Measurements from ENCODE around the gene MINAR1. TPM values are rescaled to one million over a fixed set of nuclear protein-coding genes. Genes with fewer than 3 reads are reported as not detected.

Gene MINAR1
- total and polyA plus RNA-seq, 2 experiments from 2014 or later, result 0.28 to 1.3 TPM

GRCh38 chr15:79478108-79478507 is 46.0 kb downstream of the MINAR1 start:
- in situ Hi-C loops (cut with MboI), result no loop called here
- peaks cover 21% of the 10 kb centered on the region for H3F3A ChIP-seq (ENCODE audit: insufficient read depth)
- H3K79me2 ChIP-seq (ENCODE audit: insufficient read depth), result no peaks in the 10 kb centered on the region
- H2AFZ ChIP-seq, result no peak overlapping the region
- H3K9me3 ChIP-seq (ENCODE audit: low read depth), result no peaks in the 10 kb centered on the region
- no peak overlapping the region for H3K9ac ChIP-seq
- H3K27me3 ChIP-seq (replicated peaks; ENCODE audit: insufficient read depth), result peaks cover 5% of the 10 kb centered on the region; the same call in 1 of the 2 replicates
- DNase-seq, result no peak
- no peak overlapping the region for H3K4me2 ChIP-seq (ENCODE audit: unreplicated experiment)
- no peaks in the 10 kb centered on the region for H3K9me2 ChIP-seq (ENCODE audit: insufficient read depth)
- WGBS, 2 experiments (ENCODE audit: low coverage in 1 of 2, low lambda C conversion rate in 2 of 2, missing lambda C conversion rate in 2 of 2), result 76 to 82% methylated on average over 7 of the region's 7 CpGs
- H3K27ac ChIP-seq, result no peak overlapping the region
- peaks cover 25% of the 10 kb centered on the region for H3K4me1 ChIP-seq (ENCODE audit: insufficient read depth)
- no peaks in the 10 kb centered on the region for H3K36me3 ChIP-seq (ENCODE audit: low read depth)
- no peak for TF ChIP-seq EZH2phosphoT487 (IDR thresholded peaks at IDR 0.05; ENCODE audit: insufficient read depth, low read depth)
- no peak for TF ChIP-seq EZH2 (IDR thresholded peaks at IDR 0.05; ENCODE audit: insufficient read depth, poor library complexity, severe bottlenecking)
- no peaks in the 10 kb centered on the region for H4K20me1 ChIP-seq (ENCODE audit: insufficient read depth)
- H3K4me3 ChIP-seq, result no peak overlapping the region

- Histone ChIP-seq H3K9me3 (ENCODE audit: low read depth) (no peaks in the 10 kb centered on the region), H3F3A (ENCODE audit: insufficient read depth) (peaks cover 13% of the 10 kb centered on the region), H3K4me2 (ENCODE audit: unreplicated experiment) (no peak overlapping the region), H3K79me2 (ENCODE audit: insufficient read depth) (no peaks in the 10 kb centered on the region), H3K27ac (no peak overlapping the region), H3K9me2 (ENCODE audit: insufficient read depth) (no peaks in the 10 kb centered on the region), H4K20me1 (ENCODE audit: insufficient read depth) (no peaks in the 10 kb centered on the region), H3K9ac (no peak overlapping the region), H3K36me3 (ENCODE audit: low read depth) (no peaks in the 10 kb centered on the region), H3K4me3 (no peak overlapping the region), H3K4me1 (ENCODE audit: insufficient read depth) (peaks cover 12% of the 10 kb centered on the region), H2AFZ (no peak overlapping the region), H3K27me3 (replicated peaks; ENCODE audit: insufficient read depth) (peaks cover 5% of the 10 kb centered on the region; the same call in 1 of the 2 replicates)
- WGBS, 2 experiments (ENCODE audit: low coverage in 1 of 2, low lambda C conversion rate in 2 of 2, missing lambda C conversion rate in 2 of 2), result 54 to 69% methylated on average over 2 of the region's 2 CpGs
- TF ChIP-seq EZH2phosphoT487 (IDR thresholded peaks at IDR 0.05; ENCODE audit: insufficient read depth, low read depth) (no peak), EZH2 (IDR thresholded peaks at IDR 0.05; ENCODE audit: insufficient read depth, poor library complexity, severe bottlenecking) (no peak)
- DNase-seq, result no peak
- in situ Hi-C loops (cut with MboI), result no loop called here
Measured at GRCh38 chr15:79479616-79480015, 47.5 kb downstream of the MINAR1 start.

GRCh38 chr15:79481793-79482192 is 49.7 kb downstream of the MINAR1 start:
- H3K9me2 ChIP-seq (ENCODE audit: insufficient read depth), result no peaks in the 10 kb centered on the region
- in situ Hi-C loops (cut with MboI), result no loop called here
- no peak overlapping the region for H3K27ac ChIP-seq
- no peaks in the 10 kb centered on the region for H3K4me1 ChIP-seq (ENCODE audit: insufficient read depth)
- H3K27me3 ChIP-seq (replicated peaks; ENCODE audit: insufficient read depth), result peaks cover 5% of the 10 kb centered on the region; the same call in 1 of the 2 replicates
- H3K79me2 ChIP-seq (ENCODE audit: insufficient read depth), result no peaks in the 10 kb centered on the region
- no peaks in the 10 kb centered on the region for H3F3A ChIP-seq (ENCODE audit: insufficient read depth)
- WGBS, 2 experiments (ENCODE audit: low coverage in 1 of 2, low lambda C conversion rate in 2 of 2, missing lambda C conversion rate in 2 of 2), result 82 to 88% methylated on average over 7 of the region's 7 CpGs
- H3K36me3 ChIP-seq (ENCODE audit: low read depth), result no peaks in the 10 kb centered on the region
- DNase-seq, result no peak
- H3K9me3 ChIP-seq (ENCODE audit: low read depth), result no peaks in the 10 kb centered on the region
- no peak overlapping the region for H3K9ac ChIP-seq
- H3K4me2 ChIP-seq (ENCODE audit: unreplicated experiment), result no peak overlapping the region
- TF ChIP-seq EZH2phosphoT487 (IDR thresholded peaks at IDR 0.05; ENCODE audit: insufficient read depth, low read depth) (no peak), EZH2 (IDR thresholded peaks at IDR 0.05; ENCODE audit: insufficient read depth, poor library complexity, severe bottlenecking) (no peak)
- H4K20me1 ChIP-seq (ENCODE audit: insufficient read depth), result no peaks in the 10 kb centered on the region
- H3K4me3 ChIP-seq, result no peak overlapping the region
- H2AFZ ChIP-seq, result no peak overlapping the region

Other genes with a start within 250 kb of the MINAR1 start
- gene ANKRD34C, start 149.6 kb upstream of the MINAR1 start, total RNA-seq (2014; rRNA removed; shearing (Covaris generic)), result not detected in 2 replicates
- gene ANKRD34C, start 149.6 kb upstream of the MINAR1 start, polyA plus RNA-seq (2016; fragmentation: Nextera tagmentation; extraction: Ambion mirVana), result not detected in 2 replicates
- 209 and 239 TPM in 2 replicates for gene TMED3, start 121.2 kb upstream of the MINAR1 start, total RNA-seq (2014; rRNA removed; shearing (Covaris generic))
- gene TMED3, start 121.2 kb upstream of the MINAR1 start, polyA plus RNA-seq (2016; fragmentation: Nextera tagmentation; extraction: Ambion mirVana), result 168 and 184 TPM in 2 replicates